ENCODE data around the gene SGMS1.

- TF ChIP-seq CTCF (IDR thresholded peaks at IDR 0.05) (no peak), POLR2A (IDR thresholded peaks at IDR 0.05) (no peak)
Observed at GRCh38 chr10:50615658-50616057, 8.1 kb downstream of the SGMS1 start.
